H7 (cell line): ENCODE results near the gene UBE4A. TPM values are rescaled to one million over a fixed set of nuclear protein-coding genes. Genes with fewer than 3 reads are reported as not detected.

Source experiments
- DNase-seq: peaks from one replicate; pipeline ENCODE4 v3.0.0; 2012
- H3K27me3 ChIP-seq: 2 replicates; pipeline ENCODE4 v1.6.0; 2011; ENCODE audit warnings: mild to moderate bottlenecking, low read length; ENCODE audit not compliant: control insufficient read depth, insufficient read depth
- H3K36me3 ChIP-seq: replicated peaks from 2 replicates; pipeline ENCODE4 v1.5.1; 2011; ENCODE audit warnings: low read length; ENCODE audit not compliant: control insufficient read depth, insufficient read depth
- H3K4me3 ChIP-seq: 2 replicates; pipeline ENCODE4 v1.5.1; 2011; ENCODE audit warnings: low read depth, mild to moderate bottlenecking, control low read depth, low read length, moderate library complexity; ENCODE audit not compliant: insufficient read depth
- total RNA-seq: library from RNA; depleted of rRNA; stranded (reverse); fragments of >200 nt; shearing (Covaris generic); gene quantifications from 2 replicates; pipeline ENCODE4 v1.2.3, GENCODE V29; 2014; rRNA removed

The UBE4A gene
- total RNA-seq, 1 experiment from 2014 or later: 34.3 TPM

DNA sequence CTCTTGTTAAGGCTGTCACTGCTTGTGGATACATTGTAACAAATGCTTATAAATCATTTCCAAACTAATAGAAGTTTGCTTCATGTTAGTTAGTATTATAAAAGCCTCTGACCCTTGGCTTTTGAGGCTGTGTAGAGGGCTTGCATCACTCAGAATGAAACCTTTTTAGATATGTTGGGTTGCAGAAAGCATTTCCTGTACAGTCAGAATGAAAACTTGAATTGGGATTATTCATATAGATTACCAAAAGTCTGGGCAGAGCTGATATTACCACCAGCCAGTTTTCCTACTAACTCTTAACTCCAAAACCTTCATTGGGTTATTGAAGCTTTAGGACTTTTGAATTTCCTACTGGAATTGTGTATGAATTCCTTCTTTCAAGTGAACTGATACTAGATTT, 88.9 kb downstream of the UBE4A start:
- Histone ChIP-seq H3K4me3 (no peak overlapping the region), H3K36me3 (no peaks in the 10 kb centered on the region; the same call in 1 of the 2 replicates), H3K27me3 (no peaks in the 10 kb centered on the region)
- no peak for DNase-seq

Other genes with a start within 250 kb of the UBE4A start
- gene SCN4B, start 206.8 kb upstream of the UBE4A start, total RNA-seq: 0.74 and 1.0 TPM in 2 replicates
- 0.03 and 0.07 TPM in 2 replicates for gene SCN2B, start 183.0 kb upstream of the UBE4A start, total RNA-seq
- gene JAML, start 134.6 kb upstream of the UBE4A start, total RNA-seq: not detected in 2 replicates
- 0.42 and 0.63 TPM in 2 replicates for gene MPZL3, start 107.2 kb upstream of the UBE4A start, total RNA-seq
- gene MPZL2, start 95.3 kb upstream of the UBE4A start, total RNA-seq: 0.38 and 0.48 TPM in 2 replicates
- not detected in 2 replicates for gene CD3E, start 54.9 kb upstream of the UBE4A start, total RNA-seq
- gene CD3D, start 16.9 kb upstream of the UBE4A start, total RNA-seq: 1.5 TPM in 1 of 2 replicates, not detected in the other
- gene CD3G, start 15.3 kb upstream of the UBE4A start, total RNA-seq: not detected in 2 replicates
- gene ATP5MG, start 42.0 kb downstream of the UBE4A start, total RNA-seq: 98.8 and 118 TPM in 2 replicates
- gene KMT2A, start 76.9 kb downstream of the UBE4A start, total RNA-seq: 20.6 and 31.1 TPM in 2 replicates
- not detected in 2 replicates for gene TTC36, start 167.9 kb downstream of the UBE4A start, total RNA-seq
- gene TMEM25, start 171.6 kb downstream of the UBE4A start, total RNA-seq: 17.5 and 23.5 TPM in 2 replicates
- 3.9 and 8.9 TPM in 2 replicates for gene IFT46, start 206.3 kb downstream of the UBE4A start, total RNA-seq
- 136 and 152 TPM in 2 replicates for gene ARCN1, start 212.8 kb downstream of the UBE4A start, total RNA-seq
- gene PHLDB1, start 248.0 kb downstream of the UBE4A start, total RNA-seq: 48.7 and 55.0 TPM in 2 replicates